Kidney (tissue), 14 donors: ENCODE data around the gene SH3RF2. TPM values are rescaled to one million over a fixed set of nuclear protein-coding genes. Genes with fewer than 3 reads are reported as not detected.

ENCODE experiments used
- DNase-seq, 5 donors: peaks; one replicate each; pipeline ENCODE4 v3.0.0-alpha.2; 2013 to 2020
- FAIRE-seq: peaks from 2 replicates; lab custom pipeline; 2012; peaks lifted over from hg19 to GRCh38; lab: Jason Lieb, UNC
- H3K27ac ChIP-seq, 2 donors: one replicate each; pipeline ENCODE4 v1.7.0; 2013; ENCODE audit warnings: low read depth in 2 of 2, low read length in 2 of 2, inconsistent platforms in 1 of 2
- H3K27me3 ChIP-seq: one replicate; pipeline ENCODE4 v1.7.1; 2013; ENCODE audit warnings: low read length, inconsistent platforms; ENCODE audit not compliant: control insufficient read depth, insufficient read depth
- H3K36me3 ChIP-seq, 3 donors: one replicate each; pipeline versions ENCODE4 v1.7.0 to v1.7.1; 2013; ENCODE audit warnings: low read length in 3 of 3, control low read depth in 1 of 3, inconsistent platforms in 1 of 3; ENCODE audit not compliant: insufficient read depth in 3 of 3, control insufficient read depth in 2 of 3
- H3K4me1 ChIP-seq, 3 donors: one replicate each; pipeline versions ENCODE4 v1.7.0 to v1.7.1; 2013; ENCODE audit warnings: low read length in 3 of 3, inconsistent platforms in 1 of 3, low read depth in 1 of 3; ENCODE audit not compliant: control insufficient read depth in 2 of 3, insufficient read depth in 2 of 3
- H3K4me3 ChIP-seq, 3 donors: one replicate each; pipeline versions ENCODE4 v1.7.0 to v1.8.1; 2013; ENCODE audit warnings: low read length in 3 of 3, control low read depth in 1 of 3, inconsistent platforms in 1 of 3
- H3K9ac ChIP-seq, 3 donors: one replicate each; pipeline versions ENCODE4 v1.7.0 to v1.7.1; 2013; ENCODE audit warnings: low read length in 3 of 3, control low read depth in 1 of 3, inconsistent platforms in 1 of 3
- H3K9me3 ChIP-seq, 3 donors: one replicate each; pipeline versions ENCODE4 v1.7.0 to v1.7.1; 2013; ENCODE audit warnings: low read length in 3 of 3, control low read depth in 1 of 3, inconsistent platforms in 1 of 3; ENCODE audit not compliant: control insufficient read depth in 2 of 3, insufficient read depth in 1 of 3
- CTCF ChIP-seq: IDR thresholded peaks from 3 replicates; pipeline ENCODE4 v1.5.1; 2012; ENCODE audit warnings: mild to moderate bottlenecking, moderate library complexity, borderline replicate concordance; ENCODE audit not compliant: insufficient read depth; ENCODE audit errors: extremely low read depth
- intact Hi-C: fragments of 100-400 bp; cut with DNase I; formaldehyde crosslinking; loops from one replicate; pipeline ENCODE4 v1.11.1; 2022
- polyA plus RNA-seq: library from polyadenylated mRNA; stranded (reverse); fragments of 350-450 nt; fragmentation: Illumina TruSeq; extraction: RNeasy Lipid Tissue Mini Kit (QIAGEN cat#74804); gene quantifications from one replicate; pipeline ENCODE4 v1.2.3, GENCODE V29; 2014; ENCODE audit warnings: low read depth, low replicate concordance; ENCODE audit not compliant: insufficient read depth
- total RNA-seq: library from RNA; stranded (reverse); fragmentation: NEBNext Ultra II Directional; extraction: Animal tissue kit (Norgen Biotek cat#: 25700); gene quantifications from one replicate; pipeline ENCODE4 v1.2.1, GENCODE V29; 2021
- donor health status: control.
- donor health status: control.
- donor health status: control.
- donor health status: control.
- donor health status: control.
- donor health status: DM: yes; HTN: yes; CAD: no.
- donor health status: Normal renal cell carcinoma (clear cell type).

The SH3RF2 gene
- total and polyA plus RNA-seq, 2 donors from 2014 or later: 1.3 to 4.9 TPM

DNA sequence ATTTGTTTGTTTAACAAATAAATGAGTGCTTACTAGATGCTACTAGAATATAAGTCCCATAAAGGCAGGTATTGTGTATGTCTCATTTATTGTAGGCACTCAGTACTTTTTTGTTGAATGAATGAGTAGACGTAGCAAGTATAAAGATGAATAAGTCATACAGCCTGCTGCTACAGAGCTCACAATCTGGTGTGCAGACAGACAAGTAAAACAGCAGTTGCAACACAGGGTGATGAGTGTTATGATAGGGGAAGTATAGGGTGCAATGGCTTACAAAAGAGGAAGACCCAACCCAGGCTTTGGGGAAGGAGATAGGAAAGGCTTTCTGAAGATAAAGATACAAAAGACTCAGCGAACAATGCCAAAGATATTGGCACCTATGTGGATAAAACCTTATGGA lies 47.7 kb downstream of the SH3RF2 start:
- Histone ChIP-seq H3K27ac (no peak overlapping the region), H3K4me3 (no peak overlapping the region), H3K9ac (no peak overlapping the region), H3K27me3 (no peaks in the 10 kb centered on the region), H3K9me3 (no peaks in the 10 kb centered on the region), H3K36me3 (no peaks in the 10 kb centered on the region), H3K4me1 (peaks cover 0 to 16% (median 4%) of the 10 kb centered on the region in 3 donors)
- TF ChIP-seq CTCF: no peak
- no peak for DNase-seq
- intact Hi-C loops: no loop called here
- FAIRE-seq: no peak

GRCh38 chr5:145987856-145988255 lies 51.5 kb downstream of the SH3RF2 start:
- Histone ChIP-seq H3K27me3 (no peaks in the 10 kb centered on the region), H3K9ac (no peak overlapping the region), H3K4me1 (no peaks in the 10 kb centered on the region), H3K27ac (no peak overlapping the region), H3K4me3 (no peak overlapping the region), H3K9me3 (no peaks in the 10 kb centered on the region), H3K36me3 (no peaks in the 10 kb centered on the region)
- intact Hi-C loops: no loop called here
- FAIRE-seq (no peak), DNase-seq (no peak)
- TF ChIP-seq CTCF: no peak

GRCh38 chr5:145988993-145989392 lies 52.6 kb downstream of the SH3RF2 start:
- FAIRE-seq (no peak), DNase-seq (no peak)
- no peak for TF ChIP-seq CTCF
- intact Hi-C loops: no loop called here
- H3K4me3 ChIP-seq: no peak overlapping the region
- H3K36me3 ChIP-seq: no peaks in the 10 kb centered on the region
- no peak overlapping the region for H3K9ac ChIP-seq
- no peak overlapping the region for H3K27ac ChIP-seq
- no peaks in the 10 kb centered on the region for H3K4me1 ChIP-seq
- H3K9me3 ChIP-seq: no peaks in the 10 kb centered on the region
- H3K27me3 ChIP-seq: no peaks in the 10 kb centered on the region

DNA sequence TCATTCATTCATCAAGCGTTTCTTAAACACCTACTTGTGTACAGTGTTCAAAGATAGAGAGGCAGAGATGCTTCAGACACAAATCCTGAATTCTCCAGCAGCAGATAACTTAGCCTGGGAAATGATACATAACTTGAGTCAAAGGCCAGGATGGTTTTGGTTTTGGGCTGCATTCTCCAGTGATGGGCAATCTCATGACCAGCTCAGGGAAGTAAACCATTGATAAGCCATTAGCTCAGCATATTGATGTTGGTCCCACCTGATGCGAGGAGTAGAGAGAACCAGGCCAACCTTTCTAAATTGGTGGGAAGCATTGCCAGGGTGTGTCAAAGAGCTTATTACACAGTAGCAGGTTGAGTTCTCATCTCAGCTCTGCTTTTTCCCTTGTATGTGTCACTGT lies 53.0 kb downstream of the SH3RF2 start:
- TF ChIP-seq CTCF: no peak
- Histone ChIP-seq H3K36me3 (no peaks in the 10 kb centered on the region), H3K9me3 (no peaks in the 10 kb centered on the region), H3K27me3 (no peaks in the 10 kb centered on the region), H3K9ac (no peak overlapping the region), H3K4me1 (no peaks in the 10 kb centered on the region), H3K4me3 (no peak overlapping the region), H3K27ac (no peak overlapping the region)
- DNase-seq (no peak), FAIRE-seq (no peak)
- intact Hi-C loops: no loop called here
